Islet precursor cell (in vitro differentiated cells): ENCODE results near the gene PSMD13.
A peak's percentile ranks its signal among the peaks of the same experiment; 100 is the strongest.
"Not testable (repeated sequence)": the region's sequence is repeated elsewhere in the genome, so short reads cannot be mapped to it uniquely, and the experiment has no call there.

Source experiments
- DNase-seq: peaks from one replicate; pipeline ENCODE4 v3.0.0-alpha.2; 2018

Gene PSMD13

DNA sequence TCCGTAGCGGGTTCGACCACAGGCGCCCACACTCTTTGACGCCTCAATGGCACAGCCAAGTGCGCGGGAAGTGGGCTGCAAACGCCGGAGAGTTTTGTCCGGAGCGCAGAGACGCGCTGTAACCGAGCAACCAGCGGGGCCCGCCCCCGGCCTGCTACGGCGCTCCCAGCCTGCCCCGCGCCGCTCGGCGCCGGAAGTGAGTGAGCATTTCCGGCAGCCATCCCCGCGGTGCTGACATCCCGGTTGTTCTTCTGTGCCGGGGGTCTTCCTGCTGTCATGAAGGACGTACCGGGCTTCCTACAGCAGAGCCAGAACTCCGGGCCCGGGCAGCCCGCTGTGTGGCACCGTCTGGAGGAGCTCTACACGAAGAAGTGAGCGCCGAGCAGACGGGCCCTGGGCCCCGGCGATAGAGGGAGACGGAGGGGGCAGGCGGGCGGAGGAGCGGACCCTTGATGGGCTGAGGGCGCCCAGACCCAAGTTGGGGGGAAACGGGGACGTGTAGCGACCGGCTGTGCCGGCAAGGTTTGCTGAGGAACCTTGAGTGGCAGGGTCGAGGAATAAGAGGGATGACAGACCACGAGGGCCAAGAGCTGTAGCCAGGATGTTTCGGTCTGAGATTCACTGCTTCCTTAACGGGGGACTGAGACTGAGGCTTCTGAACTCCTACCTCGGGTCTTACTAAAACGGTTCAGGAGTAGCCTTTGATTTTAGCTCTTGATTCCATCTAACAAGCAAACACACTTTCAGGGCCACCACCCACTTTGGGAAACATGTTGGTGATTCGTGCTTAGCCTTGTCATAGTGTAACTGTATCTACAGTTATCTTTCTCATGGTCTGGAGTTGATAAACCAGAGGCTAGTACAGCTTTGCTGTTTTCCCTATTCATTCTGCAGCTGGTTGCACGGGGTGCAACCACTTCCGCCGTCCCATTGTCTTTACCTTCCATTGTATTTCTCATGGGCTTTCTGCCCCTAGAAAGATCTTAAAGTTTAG lies at the start of gene PSMD13:
Gene PSMD13, plus strand, starts transcription at position 203 of the 994 bp plus-strand sequence. Its CDS starts 74 bp downstream, at position 277.
- DNase-seq = peak; percentile 91

- DNase-seq = not testable (repeated sequence)
Observed at GRCh38 chr11:189200-189783, 47.5 kb upstream of the PSMD13 start.

- not testable (repeated sequence) for DNase-seq
Observed at GRCh38 chr11:189843-190311, 46.9 kb upstream of the PSMD13 start.

GRCh38 chr11:190546-190945 lies 46.2 kb upstream of the PSMD13 start:
- not testable (repeated sequence) for DNase-seq

DNA sequence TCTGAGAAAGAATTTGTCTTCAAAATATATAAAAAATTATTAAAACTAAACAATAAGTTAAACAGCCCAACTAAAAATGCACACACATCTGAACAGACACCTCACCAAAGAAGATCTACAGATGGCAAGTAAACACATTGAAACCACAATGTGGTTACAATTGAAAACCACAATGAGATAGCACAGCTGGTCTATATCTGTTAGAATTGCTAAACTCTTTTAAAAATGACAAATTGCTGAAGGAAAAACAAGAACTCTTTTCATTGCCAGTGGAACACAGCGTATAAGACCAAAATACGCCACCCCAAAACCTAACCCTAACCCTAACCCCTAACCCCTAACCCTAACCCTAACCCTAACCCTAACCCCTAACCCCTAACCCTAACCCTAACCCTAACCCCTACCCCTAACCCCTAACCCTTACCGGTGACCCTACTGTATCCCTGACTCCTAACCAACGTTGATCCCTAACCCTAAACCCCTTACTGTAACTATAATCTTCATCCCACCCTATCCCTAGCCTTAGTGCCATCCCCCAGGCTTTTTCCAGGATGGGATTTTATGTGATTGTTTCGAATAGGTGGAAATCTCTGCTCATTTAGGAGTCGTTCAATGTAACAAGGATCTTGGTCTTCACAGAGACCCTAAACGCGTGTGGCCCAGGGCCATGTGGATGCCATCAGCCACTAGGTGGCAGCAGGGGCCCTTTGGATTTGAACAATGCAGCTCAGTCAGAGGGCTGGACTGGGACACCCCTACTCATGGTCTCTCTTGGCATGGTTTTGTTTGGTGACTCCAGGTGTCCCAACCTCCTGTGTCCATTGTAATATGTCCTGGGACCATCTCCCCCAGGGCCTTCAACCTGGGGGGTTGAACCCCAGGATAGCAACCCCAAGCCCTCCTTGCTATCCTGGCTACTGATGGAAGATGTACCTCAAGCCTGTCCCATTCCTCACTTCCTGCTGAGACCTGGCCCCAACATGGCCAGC lies 45.0 kb upstream of the PSMD13 start:
- peak; percentile 38 for DNase-seq

- DNase-seq = not testable (repeated sequence)
Observed at GRCh38 chr11:192674-193128, 44.1 kb upstream of the PSMD13 start, which contains the start of gene SCGB1C1. Gene SCGB1C1 (plus strand): TSS chr11:193078. CDS start chr11:193100, 22 bp downstream.

DNA sequence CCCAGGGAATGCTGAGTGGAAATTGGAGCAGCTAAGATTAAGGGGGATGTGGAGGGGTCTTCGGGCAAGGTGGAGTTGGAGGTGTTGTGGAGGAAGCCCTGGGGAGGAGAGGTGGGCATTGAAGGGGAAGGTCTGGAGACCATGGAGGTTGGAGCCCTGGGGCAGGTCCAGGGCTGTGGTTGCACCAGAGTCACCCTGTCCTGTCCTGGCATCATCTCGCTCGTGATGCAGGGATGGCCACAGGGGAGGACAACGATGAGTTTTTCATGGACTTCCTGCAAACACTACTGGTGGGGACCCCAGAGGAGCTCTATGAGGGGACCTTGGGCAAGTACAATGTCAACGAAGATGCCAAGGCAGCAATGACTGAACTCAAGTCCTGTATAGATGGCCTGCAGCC lies 43.3 kb upstream of the PSMD13 start:
- peak; percentile 32 for DNase-seq

- peak; percentile 42 for DNase-seq
Observed at GRCh38 chr11:196786-197731, 39.7 kb upstream of the PSMD13 start.

- peak; percentile 29 for DNase-seq
Observed at GRCh38 chr11:197741-198235, 39.0 kb upstream of the PSMD13 start.

DNA sequence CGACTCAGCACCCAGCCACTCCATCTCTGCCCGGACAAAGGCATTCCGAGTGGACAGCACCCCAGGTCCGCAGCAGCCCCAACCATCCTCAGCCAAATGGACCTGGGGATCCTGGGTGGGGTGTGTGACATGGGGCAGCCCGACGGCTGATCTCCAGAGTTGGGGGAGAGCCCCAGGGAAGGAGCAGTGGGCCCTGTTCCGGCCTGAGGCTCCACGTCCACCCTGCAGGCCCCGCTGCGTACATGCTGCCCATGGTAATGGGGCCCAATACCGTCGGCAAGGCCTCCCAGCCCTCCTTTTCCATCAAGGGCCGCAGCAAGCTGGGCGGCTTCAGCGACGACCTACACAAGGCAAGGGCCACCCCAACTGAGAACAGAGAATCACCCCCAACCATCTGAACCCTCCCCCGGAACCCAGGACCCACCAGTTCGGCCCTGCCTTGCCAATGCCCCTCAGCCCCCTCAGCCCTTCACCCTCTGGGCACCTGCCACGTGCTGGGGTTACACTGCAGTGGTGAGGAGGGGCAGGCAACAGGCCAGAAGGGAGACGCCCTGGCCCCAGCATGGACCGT lies 38.5 kb upstream of the PSMD13 start:
- peak; percentile 50 for DNase-seq

GRCh38 chr11:199004-199581 lies 37.7 kb upstream of the PSMD13 start:
- DNase-seq = peak; percentile 50

DNA sequence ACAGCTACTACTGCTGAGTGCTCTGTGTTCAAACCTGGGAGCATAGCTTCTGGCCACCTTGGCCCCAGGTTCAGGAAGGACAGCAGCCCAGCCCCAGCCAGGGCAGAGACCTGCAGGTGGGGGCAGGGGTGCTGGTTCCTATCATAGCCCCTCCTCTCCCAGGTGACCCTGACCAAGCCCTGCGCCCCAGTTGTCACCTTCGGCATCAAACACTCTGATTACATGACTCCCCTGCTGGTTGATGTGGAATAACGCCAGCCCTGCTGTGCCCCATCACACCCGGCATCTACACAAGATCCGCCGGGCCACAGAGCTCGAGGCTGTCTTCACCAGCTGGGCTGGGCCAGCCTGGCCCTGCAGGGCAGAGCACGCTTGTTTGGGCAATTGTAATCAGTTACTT lies 37.0 kb upstream of the PSMD13 start:
- peak; percentile 43 for DNase-seq

GRCh38 chr11:200224-201003 lies 36.4 kb upstream of the PSMD13 start:
- peak; percentile 38 for DNase-seq

DNA sequence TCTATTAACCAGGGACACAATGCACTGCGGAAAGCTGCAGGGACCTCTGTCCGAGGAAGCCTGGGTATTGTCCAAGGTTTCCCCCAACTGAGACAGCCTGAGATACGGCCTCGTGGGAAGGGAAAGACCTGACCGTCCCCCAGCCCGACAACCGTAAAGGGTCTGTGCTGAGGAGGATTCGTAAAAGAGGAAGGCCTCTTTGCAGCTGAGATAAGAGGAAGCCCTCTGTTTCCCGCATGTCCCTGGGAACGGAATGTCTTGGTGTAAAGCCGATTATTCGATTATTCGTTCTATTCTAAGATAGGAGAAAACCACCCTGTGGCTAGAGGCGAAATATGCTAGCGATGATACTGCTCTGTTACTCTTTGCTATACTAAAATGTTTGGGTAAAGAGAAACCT lies 34.8 kb upstream of the PSMD13 start:
- no peak for DNase-seq

DNA sequence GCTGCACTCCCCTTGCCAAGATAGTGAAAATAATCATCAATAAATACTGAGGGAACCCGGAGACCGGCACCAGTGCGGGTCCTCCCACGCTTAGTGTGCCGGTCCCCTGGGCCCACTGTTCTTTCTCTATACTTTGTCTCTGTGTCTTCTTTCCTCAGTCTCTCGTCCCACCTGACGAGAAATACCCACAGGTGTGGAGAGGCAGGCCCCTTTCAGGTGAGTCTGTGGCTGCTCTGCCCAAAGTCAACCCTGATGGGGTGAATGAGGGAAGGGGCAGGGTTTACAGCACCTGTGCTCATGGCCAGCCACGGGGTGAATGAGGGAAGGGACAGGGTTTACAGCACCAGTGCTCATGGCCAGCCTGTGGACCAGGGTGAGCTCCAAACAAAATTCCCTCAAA lies 34.3 kb upstream of the PSMD13 start:
- no peak for DNase-seq

GRCh38 chr11:203056-203944 lies 33.5 kb upstream of the PSMD13 start:
- DNase-seq = peak; percentile 22

GRCh38 chr11:203945-204586 lies 32.7 kb upstream of the PSMD13 start:
- peak; percentile 38 for DNase-seq
